HCT116 (cell line): ENCODE measurements around the gene ITPKB. TPM values are rescaled to one million over a fixed set of nuclear protein-coding genes. Genes with fewer than 3 reads are reported as not detected.

Source experiments
- ATAC-seq: fragments of 200-7000 bp; cut with Tn5 transposase; 2 replicates; pipeline ENCODE4 v1.9.1; 2020; ENCODE audit warnings: mild to moderate bottlenecking, moderate library complexity
- BruUV-seq: library from RNA; stranded (reverse); fragments of 400-500 nt; replicated peaks from 2 replicates; lab custom pipeline; 2021; lab: Mats Ljungman, UMichigan
- CTCF ChIA-PET: fragments of 300-600 bp; sonication (Branson Sonifier 250); formaldehyde crosslinking; loops from one replicate; lab custom pipeline; 2021; ENCODE audit warnings: antibody characterized with exemption; lab: Charles Lee
- POLR2A ChIA-PET: fragments of 300-600, 350-600 bp; sonication (Branson Sonifier 250); formaldehyde crosslinking; loops from one replicate; lab custom pipeline; 2021; ENCODE audit warnings: antibody characterized with exemption; lab: Charles Lee
- RAD21 ChIA-PET, 2 experiments: fragments of 300-600 bp; sonication (Branson Sonifier 250); formaldehyde crosslinking; loops; one replicate each; lab custom pipeline; 2023; ENCODE audit warnings: low total read pairs in 2 of 2; ENCODE audit not compliant: uncharacterized antibody in 2 of 2, unreplicated experiment in 2 of 2, low non-redundant PET in 1 of 2; lab: Charles Lee
- DNase-seq: peaks from one replicate; pipeline ENCODE4 v3.0.0-alpha.2; 2010; ENCODE audit warnings: low read depth, low spot score
- H2AFZ ChIP-seq: fragments of 200-600 bp; shearing (Covaris generic), sonication (generic); 2 replicates; pipeline ENCODE4 v1.6.1; 2017; ENCODE audit warnings: low read depth, mixed run types, mixed read lengths, antibody characterized with exemption, low read length; ENCODE audit not compliant: poor library complexity, severe bottlenecking
- H3K27ac ChIP-seq: 2 replicates; pipeline ENCODE4 v1.5.1; 2012; ENCODE audit warnings: low read depth, low read length
- H3K27me3 ChIP-seq: fragments of 200-600 bp; sonication (generic); 2 replicates; pipeline ENCODE4 v1.6.1; 2016; ENCODE audit warnings: mixed run types, low read length, mixed read lengths; ENCODE audit not compliant: insufficient read depth
- H3K36me3 ChIP-seq, 2 experiments: fragments of 200-500 bp in 1 of 2; fragments of 200-600 bp in 1 of 2; sonication (Bioruptor generic) in 1 of 2; sonication (generic) in 1 of 2; 2 replicates each; pipeline versions ENCODE4 v1.5.1 to v1.6.1; 2014 to 2016; ENCODE audit warnings: low read length in 2 of 2, inconsistent platforms in 1 of 2, mixed read lengths in 1 of 2, mixed run types in 1 of 2; ENCODE audit not compliant: insufficient read depth in 2 of 2, control insufficient read depth in 1 of 2
- H3K4me1 ChIP-seq, 2 experiments: fragments of 200-600 bp in 1 of 2; sonication (generic) in 1 of 2; 2 replicates each; pipeline versions ENCODE4 v1.5.1 to v1.6.1; 2012 to 2017; ENCODE audit warnings: low read length in 2 of 2, inconsistent platforms in 1 of 2, mild to moderate bottlenecking in 1 of 2, mixed read lengths in 1 of 2, mixed run types in 1 of 2, moderate library complexity in 1 of 2; ENCODE audit not compliant: insufficient read depth in 2 of 2, control insufficient read depth in 1 of 2
- H3K4me2 ChIP-seq: fragments of 200-600 bp; sonication (generic); 2 replicates; pipeline ENCODE4 v1.6.1; 2017; ENCODE audit warnings: mixed run types, low read length, mixed read lengths
- H3K4me3 ChIP-seq, 2 experiments: fragments of 200-600 bp in 1 of 2; sonication (generic) in 1 of 2; replicated peaks in 1 of 2; 2 replicates each; pipeline ENCODE4 v1.5.1; 2011 to 2016; ENCODE audit warnings: low read length in 2 of 2, control low read depth in 1 of 2, low read depth in 1 of 2, mild to moderate bottlenecking in 1 of 2, mixed read lengths in 1 of 2, mixed run types in 1 of 2
- H3K79me2 ChIP-seq: fragments of 200-600 bp; sonication (generic); 2 replicates; pipeline ENCODE4 v1.6.1; 2017; ENCODE audit warnings: mild to moderate bottlenecking, mixed run types, low read length, moderate library complexity, mixed read lengths; ENCODE audit not compliant: insufficient read depth
- H3K9ac ChIP-seq: fragments of 200-600 bp; sonication (generic); 2 replicates; pipeline ENCODE4 v1.6.1; 2016; ENCODE audit warnings: low read length, mixed read lengths
- H3K9me2 ChIP-seq: fragments of 200-600 bp; sonication (generic), shearing (Covaris generic); 2 replicates; pipeline ENCODE4 v1.6.1; 2017; ENCODE audit warnings: mixed run types, mild to moderate bottlenecking, moderate library complexity; ENCODE audit not compliant: insufficient read depth
- H3K9me3 ChIP-seq, 2 experiments: fragments of 200-500 bp in 1 of 2; fragments of 200-600 bp in 1 of 2; sonication (Bioruptor generic) in 1 of 2; sonication (generic) in 1 of 2; 2 replicates each; pipeline ENCODE4 v1.6.1; 2014 to 2017; ENCODE audit warnings: low read length in 2 of 2, mixed read lengths in 2 of 2, inconsistent platforms in 1 of 2, low read depth in 1 of 2, mild to moderate bottlenecking in 1 of 2, mixed run types in 1 of 2, moderate library complexity in 1 of 2; ENCODE audit not compliant: control insufficient read depth in 1 of 2, insufficient read depth in 1 of 2
- H4K20me1 ChIP-seq: fragments of 200-600 bp; sonication (generic), shearing (Covaris generic); 2 replicates; pipeline ENCODE4 v1.6.1; 2017; ENCODE audit warnings: mixed run types, mild to moderate bottlenecking, moderate library complexity; ENCODE audit not compliant: insufficient read depth
- CEBPB ChIP-seq: IDR thresholded peaks from 2 replicates; pipeline ENCODE4 v1.6.1; 2012; ENCODE audit warnings: low read depth
- CTCF ChIP-seq, 3 experiments: fragments of 200-600 bp in 1 of 3; sonication (generic) in 1 of 3; IDR thresholded peaks in 2 of 3; conservative IDR thresholded peaks in 1 of 3; 2 replicates each; pipeline ENCODE4 v1.5.1; 2012 to 2017; ENCODE audit warnings: low read depth in 2 of 3, low read length in 2 of 3, antibody characterized with exemption in 1 of 3, borderline replicate concordance in 1 of 3, control low read depth in 1 of 3, mild to moderate bottlenecking in 1 of 3, mixed read lengths in 1 of 3, mixed run types in 1 of 3, moderate library complexity in 1 of 3; ENCODE audit not compliant: insufficient read depth in 1 of 3
- EGR1 ChIP-seq: IDR thresholded peaks from 2 replicates; pipeline ENCODE4 v1.6.1; 2012; ENCODE audit warnings: low read depth
- FOSL1 ChIP-seq: IDR thresholded peaks from 2 replicates; pipeline ENCODE4 v1.6.1; 2012; ENCODE audit warnings: low read depth
- JUND ChIP-seq: IDR thresholded peaks from 2 replicates; pipeline ENCODE4 v1.6.1; 2012
- POLR2A ChIP-seq: IDR thresholded peaks from 2 replicates; pipeline ENCODE4 v1.7.0; 2011; ENCODE audit warnings: borderline replicate concordance; ENCODE audit not compliant: insufficient read depth, insufficient read length; ENCODE audit errors: extremely low read depth
- POLR2AphosphoS5 ChIP-seq: IDR thresholded peaks from 2 replicates; pipeline ENCODE4 v1.6.1; 2011; ENCODE audit warnings: mild to moderate bottlenecking, low read depth, low read length, moderate library complexity
- SIN3A ChIP-seq: IDR thresholded peaks from 2 replicates; pipeline ENCODE4 v1.6.1; 2012; ENCODE audit warnings: low read depth
- SP1 ChIP-seq: IDR thresholded peaks from 2 replicates; pipeline ENCODE4 v1.6.1; 2012; ENCODE audit warnings: low read depth
- TCF7L2 ChIP-seq: IDR thresholded peaks from 2 replicates; pipeline ENCODE4 v1.7.0; 2011; ENCODE audit warnings: borderline replicate concordance, inconsistent platforms; ENCODE audit not compliant: insufficient read depth, insufficient read length; ENCODE audit errors: extremely low read depth
- YY1 ChIP-seq: IDR thresholded peaks from 2 replicates; pipeline ENCODE4 v1.6.1; 2011; ENCODE audit warnings: low read length, low read depth, moderate library complexity, mild to moderate bottlenecking; ENCODE audit not compliant: insufficient replicate concordance; ENCODE audit errors: extremely low read depth
- intact Hi-C: fragments of 100-400 bp; cut with micrococcal nuclease; formaldehyde crosslinking; loops from 2 replicates; pipeline ENCODE4 v1.10.0; 2022
- total RNA-seq: library from RNA; stranded (reverse); gene quantifications from one replicate; pipeline ENCODE4 v1.2.1, GENCODE V29; 2021; ENCODE audit not compliant: unreplicated experiment
- TF ChIP-seq, protein P1 (sequence below): IDR thresholded peaks from 2 replicates; pipeline ENCODE4 v1.6.1; 2012

Gene ITPKB
- total RNA-seq, 1 experiment from 2014 or later: 4.4 TPM

DNA sequence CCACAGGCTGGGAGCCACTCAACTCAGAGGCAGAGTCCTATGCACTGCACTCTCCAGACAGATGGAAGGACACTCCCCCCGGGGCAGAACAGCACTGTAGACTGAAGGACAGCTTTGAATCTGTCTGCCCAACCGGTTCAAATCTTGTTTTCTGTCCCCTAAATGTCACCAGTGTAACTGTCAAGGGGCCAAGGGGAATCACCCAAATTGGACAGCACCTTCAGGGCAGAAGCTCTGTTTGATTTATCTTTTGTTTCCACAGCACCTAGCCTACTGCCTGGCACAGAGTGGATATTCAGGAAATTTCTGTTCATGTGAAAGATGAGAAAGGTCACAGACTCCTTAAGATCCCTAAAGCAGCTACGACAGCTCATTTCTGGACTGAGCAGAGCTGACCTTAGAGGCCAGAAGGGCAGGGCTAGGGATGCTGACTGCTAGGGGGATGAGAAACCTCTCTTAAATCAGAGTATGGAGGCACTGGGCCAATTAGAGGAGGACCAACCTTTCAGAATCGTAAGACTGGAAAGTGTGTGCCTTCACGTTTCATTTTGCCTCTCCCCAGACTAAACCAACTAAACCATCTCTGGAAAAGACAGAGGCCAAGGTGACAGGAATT is 41.0 kb downstream of the ITPKB start (continued):
- no peak for TF ChIP-seq CTCF (IDR thresholded peaks at IDR 0.05 in 2 of 3, conservative IDR thresholded peaks at IDR 0.05 in 1 of 3; ENCODE audit: borderline replicate concordance in 1 of 3, insufficient read depth in 1 of 3, low read depth in 2 of 3, low read length in 2 of 3)
- TF ChIP-seq FOSL1: no peak
- TF ChIP-seq, protein P1, sequence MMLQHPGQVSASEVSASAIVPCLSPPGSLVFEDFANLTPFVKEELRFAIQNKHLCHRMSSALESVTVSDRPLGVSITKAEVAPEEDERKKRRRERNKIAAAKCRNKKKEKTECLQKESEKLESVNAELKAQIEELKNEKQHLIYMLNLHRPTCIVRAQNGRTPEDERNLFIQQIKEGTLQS: no peak
- no peak for TF ChIP-seq SIN3A
- TF ChIP-seq TCF7L2: no peak
- TF ChIP-seq JUND: no peak
- no peak for TF ChIP-seq POLR2AphosphoS5
- no peak for TF ChIP-seq YY1
- no peak for TF ChIP-seq CEBPB

DNA sequence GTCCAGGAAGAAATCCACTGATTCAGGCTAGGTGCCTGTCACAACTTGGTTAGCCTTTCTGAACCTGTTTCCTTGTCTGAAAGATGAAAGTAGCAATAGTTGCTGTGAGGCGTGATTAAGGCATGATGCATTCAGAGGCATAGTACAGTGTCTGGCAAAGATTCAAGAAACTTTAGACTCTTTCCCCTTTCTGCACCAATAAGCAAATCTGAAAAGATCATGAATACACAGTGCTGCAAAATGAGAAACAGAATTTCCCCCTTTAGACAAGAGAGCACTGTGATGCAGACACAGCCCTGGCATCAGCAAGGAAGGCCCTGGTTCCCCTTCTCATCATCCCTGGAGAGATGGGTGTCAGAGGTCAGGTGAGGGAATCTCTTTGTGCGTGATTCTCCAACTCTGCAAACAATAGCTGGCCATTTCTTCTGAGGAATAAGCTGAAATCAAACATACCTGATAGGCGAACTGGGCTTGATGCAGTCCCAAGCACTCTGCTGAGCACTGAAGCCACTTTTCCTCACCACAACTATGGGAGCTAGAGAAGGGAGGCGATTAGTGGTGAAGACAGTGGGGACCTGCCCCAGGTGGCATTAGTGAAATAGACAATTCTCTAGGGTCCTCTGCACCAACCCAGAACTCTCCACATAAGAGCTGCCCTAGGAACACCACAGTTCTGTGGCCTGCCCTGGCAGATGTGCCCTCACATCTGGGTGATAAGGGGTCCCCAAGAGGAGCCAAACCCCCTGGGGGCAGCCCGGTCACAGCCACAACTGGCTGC is 41.7 kb downstream of the ITPKB start:
- Histone ChIP-seq H3K4me2 (peak overlapping the region; percentile 34), H4K20me1 (no peaks in the 10 kb centered on the region), H2AFZ (no peak overlapping the region), H3K27ac (no peak overlapping the region), H3K9ac (no peak overlapping the region), H3K27me3 (no peaks in the 10 kb centered on the region), H3K4me1 (peaks cover 0 to 21% of the 10 kb centered on the region in 2 experiments; a peak in 2 of 4 replicates), H3K36me3 (no peaks in the 10 kb centered on the region), H3K79me2 (no peaks in the 10 kb centered on the region), H3K9me3 (no peaks in the 10 kb centered on the region), H3K9me2 (no peaks in the 10 kb centered on the region), H3K4me3 (no peak overlapping the region)
- ChIA-PET RAD21 (no interaction called here), CTCF (no interaction called here), POLR2A (no interaction called here)
- BruUV-seq: no TSS peak
- TF ChIP-seq EGR1 (no peak), POLR2A (no peak), FOSL1 (peak; percentile 56; the same call in 1 of the 2 replicates), CEBPB (peak; percentile 27; the same call in 1 of the 2 replicates), SP1 (peak; percentile 37; the same call in 1 of the 2 replicates)
- intact Hi-C loops: no loop called here
- ATAC-seq: peak; percentile 47; the same call in 1 of the 2 replicates
- DNase-seq: no peak
